LNCAP (cell line): ENCODE results near the gene DEFB118.

ENCODE experiments used
- TF ChIP-seq, protein P1 (sequence below): fragments of 450-650 bp; IDR thresholded peaks from 2 replicates; pipeline ENCODE4 v1.5.1; 2017; ENCODE audit warnings: mild to moderate bottlenecking

Gene DEFB118

DNA sequence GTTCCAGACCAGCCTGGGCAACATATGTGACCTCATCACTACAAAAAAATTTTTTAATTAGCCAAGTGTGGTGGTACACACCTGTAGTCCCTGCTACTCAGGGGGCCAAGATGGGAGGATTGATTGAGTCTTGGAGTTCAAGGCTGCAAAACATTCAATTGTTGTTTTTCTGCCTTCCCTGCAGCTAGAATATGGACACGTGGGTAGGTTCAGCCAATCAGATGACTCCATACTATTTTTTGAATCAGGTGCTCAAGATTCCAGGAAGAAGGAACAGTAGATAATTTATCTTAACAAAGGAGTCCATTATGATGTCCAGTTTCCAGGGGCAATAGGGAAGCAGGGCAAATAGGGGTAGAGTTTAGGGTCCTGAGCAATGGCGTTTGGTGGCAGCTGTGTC lies 24.4 kb downstream of the DEFB118 start:
- TF ChIP-seq, protein P1, sequence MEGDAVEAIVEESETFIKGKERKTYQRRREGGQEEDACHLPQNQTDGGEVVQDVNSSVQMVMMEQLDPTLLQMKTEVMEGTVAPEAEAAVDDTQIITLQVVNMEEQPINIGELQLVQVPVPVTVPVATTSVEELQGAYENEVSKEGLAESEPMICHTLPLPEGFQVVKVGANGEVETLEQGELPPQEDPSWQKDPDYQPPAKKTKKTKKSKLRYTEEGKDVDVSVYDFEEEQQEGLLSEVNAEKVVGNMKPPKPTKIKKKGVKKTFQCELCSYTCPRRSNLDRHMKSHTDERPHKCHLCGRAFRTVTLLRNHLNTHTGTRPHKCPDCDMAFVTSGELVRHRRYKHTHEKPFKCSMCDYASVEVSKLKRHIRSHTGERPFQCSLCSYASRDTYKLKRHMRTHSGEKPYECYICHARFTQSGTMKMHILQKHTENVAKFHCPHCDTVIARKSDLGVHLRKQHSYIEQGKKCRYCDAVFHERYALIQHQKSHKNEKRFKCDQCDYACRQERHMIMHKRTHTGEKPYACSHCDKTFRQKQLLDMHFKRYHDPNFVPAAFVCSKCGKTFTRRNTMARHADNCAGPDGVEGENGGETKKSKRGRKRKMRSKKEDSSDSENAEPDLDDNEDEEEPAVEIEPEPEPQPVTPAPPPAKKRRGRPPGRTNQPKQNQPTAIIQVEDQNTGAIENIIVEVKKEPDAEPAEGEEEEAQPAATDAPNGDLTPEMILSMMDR: no peak

DNA sequence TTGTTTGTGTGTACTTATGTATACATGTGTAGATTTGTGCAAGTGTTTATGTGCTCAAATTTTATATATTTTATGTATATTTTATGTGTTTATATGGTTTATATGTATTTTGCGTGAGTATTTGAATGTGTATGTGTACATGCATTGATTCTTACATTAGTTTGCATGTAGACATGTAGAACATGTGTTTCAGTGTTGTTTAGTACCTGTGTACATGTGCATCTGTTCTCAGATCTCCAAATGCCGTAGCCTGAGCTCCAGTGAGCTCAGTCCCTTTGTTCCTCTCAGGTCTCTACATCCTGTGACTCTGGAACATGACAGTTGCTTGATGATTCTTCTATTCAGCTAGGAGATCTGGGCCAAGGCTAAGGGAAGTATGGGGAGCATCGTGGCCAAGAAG lies 26.5 kb downstream of the DEFB118 start:
- TF ChIP-seq, protein P1: no peak

DNA sequence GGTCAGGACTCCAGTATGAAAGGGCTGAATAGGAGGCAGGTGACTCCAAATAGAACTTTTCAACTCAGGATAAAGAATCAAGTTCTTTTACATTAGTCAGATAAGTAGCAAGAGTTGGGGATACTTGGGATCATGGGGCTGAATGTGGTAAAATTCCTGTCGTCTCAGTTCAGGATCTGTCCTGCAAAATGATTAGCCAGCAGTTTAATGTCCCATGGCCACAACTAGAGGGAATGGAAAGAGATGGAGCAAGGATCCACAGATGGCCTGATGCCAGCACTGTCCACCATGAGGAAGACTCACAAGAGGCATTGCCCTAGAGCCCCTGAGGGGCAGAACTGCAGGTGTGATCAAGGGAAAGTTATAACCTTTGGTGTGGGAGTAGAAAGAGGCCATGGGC lies 35.5 kb downstream of the DEFB118 start:
- TF ChIP-seq, protein P1: no peak

DNA sequence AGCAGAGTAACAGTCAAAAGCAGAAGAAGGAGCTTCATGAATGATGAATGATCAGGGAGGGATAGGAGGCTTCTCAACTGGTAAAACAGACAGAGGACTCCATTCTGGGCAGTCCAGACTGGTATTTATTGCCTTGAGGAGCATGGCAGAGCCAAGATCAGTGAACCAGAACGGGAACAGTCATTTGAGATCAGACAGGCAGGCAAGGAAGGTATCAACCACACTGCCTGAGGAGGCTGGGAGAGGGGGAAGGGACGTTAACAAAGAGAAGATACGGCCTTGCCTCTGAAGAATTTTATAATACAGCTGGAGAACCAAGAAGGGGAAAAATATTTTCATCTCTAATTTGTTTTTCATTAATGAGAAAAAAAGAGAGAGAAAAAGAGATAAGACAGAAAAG lies 37.7 kb downstream of the DEFB118 start, which contains the start of gene DEFB121:
Gene DEFB121 (minus strand): TSS at position 101 of the 400 bp plus-strand sequence. CDS start 63 bp downstream, at position 38.
- TF ChIP-seq, protein P1: no peak

DNA sequence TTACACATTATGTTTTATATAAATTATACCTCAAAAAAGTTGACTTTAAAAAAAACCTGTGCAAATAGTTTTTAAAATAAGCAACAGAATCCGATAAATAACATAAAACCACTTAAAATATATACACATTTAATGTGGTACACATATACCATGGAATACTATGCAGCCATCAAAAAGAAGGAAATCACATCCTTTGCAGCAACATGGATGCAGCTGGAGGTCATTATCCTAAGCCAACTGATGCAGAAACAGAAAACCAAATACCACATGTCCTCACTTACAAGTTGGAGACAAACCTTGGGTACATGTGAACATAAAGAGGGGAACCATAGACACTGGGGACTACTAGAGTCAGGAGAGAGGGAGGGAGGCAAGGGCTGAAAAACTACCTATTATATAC lies 41.6 kb downstream of the DEFB118 start:
- TF ChIP-seq, protein P1: no peak

DNA sequence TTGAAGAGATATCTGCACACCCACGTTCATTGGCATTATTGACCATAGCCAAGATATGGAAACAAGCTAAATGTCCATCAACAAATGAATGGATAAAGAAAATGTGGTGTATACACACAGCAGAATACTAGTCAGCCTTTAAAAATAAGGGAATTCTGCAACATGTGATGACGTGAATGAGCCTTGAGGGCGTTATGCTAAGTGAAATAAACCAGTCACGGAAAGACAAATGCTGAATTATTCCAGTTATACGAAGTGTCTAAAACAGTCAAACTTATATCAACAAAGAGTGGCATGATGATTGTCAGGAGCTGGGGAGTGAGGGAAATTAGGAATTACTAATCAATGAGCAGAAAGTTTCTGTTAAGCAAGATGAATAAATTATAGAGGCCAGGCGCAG lies 46.0 kb downstream of the DEFB118 start:
- TF ChIP-seq, protein P1: no peak

DNA sequence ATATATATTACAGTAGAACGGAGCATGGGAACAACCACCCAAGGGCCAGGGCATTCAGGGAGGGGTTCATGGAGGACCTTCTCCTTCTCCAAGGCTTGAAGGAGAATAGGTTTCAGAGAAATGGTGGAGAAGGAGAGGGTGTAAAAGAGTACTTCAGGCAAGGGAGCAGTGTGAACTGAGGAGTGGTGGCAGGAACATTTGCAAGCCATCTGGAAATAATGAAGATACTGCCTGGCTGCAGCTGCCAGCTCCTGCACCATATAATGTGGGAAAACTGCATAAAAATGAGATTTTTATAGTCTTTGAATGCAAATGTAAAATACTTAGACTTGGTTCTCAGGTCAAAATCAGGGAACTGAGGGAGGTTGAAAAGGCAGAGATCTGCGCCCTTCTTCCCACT lies 47.3 kb downstream of the DEFB118 start:
- TF ChIP-seq, protein P1: no peak

DNA sequence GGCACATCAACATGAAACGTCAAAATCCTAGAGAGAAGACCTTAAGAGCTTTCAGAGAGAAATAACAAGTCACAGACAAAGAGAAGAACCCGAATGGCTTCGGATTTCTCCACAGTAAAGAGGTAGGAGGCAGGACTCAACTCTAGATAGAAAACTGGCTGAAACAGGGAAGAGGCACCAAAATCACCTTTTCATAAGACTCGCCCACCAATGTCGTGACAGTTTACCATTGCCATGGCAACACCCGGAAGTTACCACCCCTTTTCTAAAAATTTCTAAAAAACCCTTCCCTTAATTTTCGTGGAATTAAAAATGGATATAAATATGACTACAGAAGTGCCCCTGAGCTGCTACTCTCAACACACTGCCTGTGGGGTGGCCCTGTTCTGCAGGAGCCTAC lies 49.9 kb downstream of the DEFB118 start:
- TF ChIP-seq, protein P1: no peak
